ENCODE measurements around the gene POU2AF1.
"Not testable (repeated sequence)": the region's sequence is repeated elsewhere in the genome, so short reads cannot be mapped to it uniquely, and the experiment has no call there.

Gene POU2AF1

DNA sequence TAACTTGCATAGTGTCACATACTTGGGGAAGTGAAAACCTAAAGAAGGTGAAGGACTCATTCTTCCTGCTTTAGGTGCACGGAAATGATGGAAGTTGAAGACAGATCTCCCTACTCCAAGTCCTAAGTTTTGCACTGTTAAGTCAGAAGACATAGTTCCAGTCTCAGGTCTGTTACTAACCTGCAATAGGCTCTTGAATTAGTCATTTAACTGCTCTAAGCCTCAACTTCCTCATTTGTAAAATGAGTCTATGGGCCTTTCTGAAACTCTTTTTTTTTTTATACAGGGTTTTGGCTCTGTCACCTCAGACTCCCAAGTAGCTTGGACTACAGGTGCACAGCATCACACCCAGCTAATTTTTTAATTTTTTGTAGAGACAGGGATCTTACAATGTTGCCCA lies 30.8 kb upstream of the POU2AF1 start:
- DNase-seq (ENCODE audit: low read depth in 2 of 2) = no peak

DNA sequence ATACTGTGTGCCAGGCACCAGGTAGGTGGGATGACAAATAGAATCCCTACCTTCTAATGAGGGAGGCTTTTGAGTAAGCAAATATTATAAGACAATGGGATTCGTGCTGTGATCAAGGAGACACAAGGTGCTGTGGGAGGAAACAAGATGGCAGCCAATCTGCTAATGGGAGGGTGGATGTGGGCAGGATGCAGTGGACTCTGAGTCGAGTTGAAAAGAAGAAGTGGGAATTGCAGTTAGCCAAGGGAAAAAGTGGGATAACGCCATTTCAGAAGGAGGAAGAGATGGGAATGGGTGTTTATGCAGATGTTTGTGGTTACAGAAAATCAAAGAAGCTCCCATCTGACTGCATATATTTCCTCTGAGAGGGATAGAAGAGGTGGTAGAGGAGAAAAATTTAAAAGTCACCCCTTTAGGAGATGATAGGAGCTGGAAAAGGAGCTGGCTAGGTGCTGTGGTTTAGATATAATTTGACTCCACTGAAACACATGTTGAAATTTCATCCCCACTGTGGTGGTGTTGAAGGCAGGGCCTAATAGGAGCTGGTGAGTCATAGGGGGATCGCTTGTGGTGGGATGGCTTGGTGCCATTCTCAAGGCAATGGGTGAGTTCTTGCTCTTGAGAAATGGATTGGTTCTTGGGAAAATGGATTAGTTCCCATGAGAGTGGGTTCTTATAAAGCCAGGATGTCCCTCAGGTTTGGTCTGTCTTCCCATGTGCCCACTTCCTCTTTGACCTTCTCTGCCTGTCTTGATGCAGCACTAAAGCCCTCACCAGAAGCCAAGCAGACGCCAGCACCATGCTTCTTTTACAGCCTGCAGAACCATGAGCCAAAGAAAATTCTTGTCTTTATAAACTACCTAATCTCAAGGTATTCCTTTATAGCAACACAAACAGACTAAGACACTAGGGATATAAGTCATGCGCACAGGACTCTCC lies 30.0 kb upstream of the POU2AF1 start:
- no peak for DNase-seq (ENCODE audit: low read depth in 2 of 2)

DNA sequence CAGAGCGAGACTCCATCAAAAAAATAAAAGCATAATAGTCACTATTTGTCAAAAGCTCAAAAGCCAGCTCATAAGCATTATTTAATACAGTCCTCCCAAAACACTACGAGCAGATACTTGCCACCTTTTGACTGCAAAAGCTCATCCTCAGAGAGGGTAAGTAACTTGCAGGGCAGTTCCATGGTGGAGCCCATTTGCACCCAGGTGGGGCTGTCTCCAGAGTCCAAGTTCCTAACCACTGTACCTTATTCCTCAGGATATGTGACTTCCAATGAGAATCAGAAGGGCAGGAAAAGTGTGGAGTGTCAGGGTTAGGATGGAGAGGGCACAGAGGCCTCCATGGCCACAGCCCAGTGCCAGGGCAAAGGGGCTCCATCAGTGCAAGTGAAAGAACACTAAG lies 28.6 kb upstream of the POU2AF1 start:
- no peak for DNase-seq (ENCODE audit: low read depth in 2 of 2)

DNA sequence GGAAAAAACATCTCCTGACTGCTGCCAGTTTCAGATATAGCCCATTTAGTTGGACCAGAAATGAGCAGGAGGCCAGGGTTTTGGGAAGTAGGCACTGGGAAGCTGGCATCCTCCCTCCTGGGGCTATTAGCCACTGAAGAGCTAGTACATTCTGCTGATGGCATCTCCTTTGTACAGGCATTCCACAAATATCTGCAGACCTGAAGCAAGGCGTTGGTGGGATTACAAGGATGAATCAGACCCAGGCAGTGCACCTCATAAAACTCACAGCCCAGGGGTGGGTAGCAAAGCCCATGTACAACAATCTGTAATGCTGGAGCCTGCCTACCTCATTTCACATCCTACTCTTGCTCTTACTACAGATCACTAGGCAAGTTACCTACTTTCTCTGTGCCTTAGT lies 27.5 kb upstream of the POU2AF1 start:
- DNase-seq (ENCODE audit: low read depth in 2 of 2) = no peak

DNA sequence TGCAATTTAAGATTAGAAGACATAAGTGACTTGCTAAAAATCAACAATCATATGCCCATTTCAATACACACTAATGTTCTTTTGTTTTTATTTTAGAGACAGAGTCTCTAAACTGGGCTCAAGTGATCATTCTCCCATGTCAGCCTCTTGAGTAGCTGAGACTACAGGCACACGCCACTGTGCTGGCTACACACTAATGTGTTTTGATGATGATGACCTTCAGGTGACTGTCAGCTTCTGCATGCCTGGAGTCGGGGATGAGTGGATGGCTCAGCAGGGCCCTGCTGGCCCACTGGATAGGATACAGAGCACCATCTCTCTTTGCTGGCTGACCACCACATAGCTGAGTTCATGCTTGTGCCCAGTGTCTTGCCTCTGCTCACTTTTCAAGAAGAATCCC lies 27.0 kb upstream of the POU2AF1 start:
- DNase-seq (ENCODE audit: low read depth in 2 of 2) = no peak

DNA sequence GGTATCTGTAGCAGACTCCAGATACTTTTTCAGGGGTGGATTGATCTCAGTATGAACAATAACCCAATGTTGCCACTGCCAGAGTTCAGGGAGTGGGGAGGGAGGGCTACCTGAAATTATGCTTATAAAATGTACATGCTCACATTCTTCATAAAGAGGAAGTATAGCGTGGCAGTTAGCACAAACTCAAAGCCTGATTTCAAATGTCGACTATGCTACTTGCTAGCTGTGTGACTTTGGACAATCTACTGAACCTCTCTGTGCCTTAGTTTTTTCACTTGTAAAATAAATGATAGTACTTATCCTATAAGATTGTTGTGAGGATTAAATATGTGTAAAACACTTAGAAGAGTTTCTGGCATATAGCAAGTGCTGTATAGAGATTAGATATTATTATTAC lies 26.5 kb upstream of the POU2AF1 start:
- no peak for DNase-seq (ENCODE audit: low read depth in 2 of 2)

DNA sequence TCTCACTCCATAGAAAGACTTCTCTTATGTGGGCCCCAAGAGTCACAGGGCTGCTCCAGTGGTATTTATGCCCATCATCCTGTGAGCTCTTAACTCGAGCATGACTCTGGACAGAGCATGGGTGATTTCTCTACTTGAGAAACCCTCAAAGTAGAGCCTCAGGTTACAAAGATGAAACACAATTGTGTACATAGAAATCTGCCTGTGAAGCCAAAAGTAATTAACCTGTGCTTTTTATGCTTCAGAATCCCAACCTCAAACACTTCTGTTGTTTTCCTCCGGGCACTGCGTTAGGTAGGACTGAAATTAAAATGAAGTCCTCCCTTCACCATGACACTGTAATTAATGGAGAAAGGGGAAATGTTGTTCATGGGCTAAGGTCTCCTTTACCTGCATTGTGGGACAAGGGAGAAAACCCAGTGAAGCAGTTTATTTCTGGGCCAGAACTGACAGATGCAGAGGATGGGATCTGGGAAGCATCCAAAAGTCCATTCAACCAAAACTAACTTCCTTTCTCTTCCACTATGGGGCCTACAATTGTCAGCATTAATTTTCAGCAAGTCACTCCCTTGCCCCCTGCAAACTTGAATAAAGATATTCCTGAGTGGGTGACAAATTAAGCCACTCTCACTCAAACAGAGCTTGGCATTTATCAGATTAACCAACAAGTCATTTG lies 24.1 kb upstream of the POU2AF1 start:
- DNase-seq (ENCODE audit: low read depth in 2 of 2) = no peak

DNA sequence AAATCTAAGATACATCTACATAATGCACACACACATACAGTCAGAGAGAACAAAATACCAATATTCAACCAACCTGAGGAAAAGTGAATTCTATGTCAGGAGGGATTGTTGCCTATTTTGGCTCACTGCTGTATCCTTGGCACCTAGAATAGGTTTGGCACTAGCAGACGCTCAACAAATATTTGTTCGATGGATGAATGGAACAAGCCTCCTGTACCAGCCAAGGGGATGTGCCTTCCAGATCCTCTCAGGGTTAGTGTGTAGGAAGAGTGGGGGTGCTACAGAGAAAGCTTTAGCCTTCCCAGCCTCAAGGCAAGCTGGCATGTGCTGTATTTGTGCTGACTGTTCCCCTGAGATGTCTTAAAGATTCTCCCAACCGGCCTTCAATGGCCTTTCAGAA lies 23.3 kb upstream of the POU2AF1 start:
- DNase-seq (ENCODE audit: low read depth in 2 of 2) = no peak

DNA sequence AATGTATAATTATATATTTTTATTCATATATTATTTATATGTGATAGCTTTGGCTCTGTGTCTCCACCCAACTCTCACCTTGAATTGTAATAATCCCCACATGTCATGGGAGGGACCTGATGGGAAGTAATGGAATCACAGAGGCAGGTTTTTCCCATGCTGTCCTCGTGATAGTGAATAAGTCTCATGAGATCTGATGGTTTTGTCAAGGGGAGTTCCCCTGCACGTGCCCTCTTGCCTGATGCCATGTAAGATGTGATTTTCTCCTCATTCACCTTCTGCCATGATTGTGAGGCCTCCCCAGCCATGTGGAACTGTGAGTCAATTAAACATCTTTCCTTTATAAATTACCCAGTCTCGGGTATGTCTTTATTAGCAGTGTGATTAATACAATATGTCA lies 22.9 kb upstream of the POU2AF1 start:
- not testable (repeated sequence) for DNase-seq (ENCODE audit: low read depth in 2 of 2)

DNA sequence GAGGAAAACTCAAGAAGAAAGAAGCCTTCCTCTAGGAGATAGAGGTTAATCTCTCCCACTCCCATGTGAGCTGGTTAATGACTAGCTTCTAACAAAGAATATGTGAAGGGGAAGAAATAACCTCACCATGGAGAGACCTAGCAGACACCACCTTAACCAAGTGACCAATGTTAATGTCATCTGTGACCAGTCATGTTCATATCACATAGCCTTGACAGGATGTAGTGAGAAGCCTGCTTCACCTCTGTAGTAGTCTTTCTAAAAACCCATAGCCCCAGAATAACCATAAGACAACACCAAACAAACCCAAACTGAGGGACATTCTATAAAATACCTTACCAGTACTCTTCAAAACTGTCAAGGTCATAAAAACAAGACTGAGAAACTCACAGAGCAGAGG lies 21.5 kb upstream of the POU2AF1 start:
- DNase-seq (ENCODE audit: low read depth in 2 of 2) = no peak

DNA sequence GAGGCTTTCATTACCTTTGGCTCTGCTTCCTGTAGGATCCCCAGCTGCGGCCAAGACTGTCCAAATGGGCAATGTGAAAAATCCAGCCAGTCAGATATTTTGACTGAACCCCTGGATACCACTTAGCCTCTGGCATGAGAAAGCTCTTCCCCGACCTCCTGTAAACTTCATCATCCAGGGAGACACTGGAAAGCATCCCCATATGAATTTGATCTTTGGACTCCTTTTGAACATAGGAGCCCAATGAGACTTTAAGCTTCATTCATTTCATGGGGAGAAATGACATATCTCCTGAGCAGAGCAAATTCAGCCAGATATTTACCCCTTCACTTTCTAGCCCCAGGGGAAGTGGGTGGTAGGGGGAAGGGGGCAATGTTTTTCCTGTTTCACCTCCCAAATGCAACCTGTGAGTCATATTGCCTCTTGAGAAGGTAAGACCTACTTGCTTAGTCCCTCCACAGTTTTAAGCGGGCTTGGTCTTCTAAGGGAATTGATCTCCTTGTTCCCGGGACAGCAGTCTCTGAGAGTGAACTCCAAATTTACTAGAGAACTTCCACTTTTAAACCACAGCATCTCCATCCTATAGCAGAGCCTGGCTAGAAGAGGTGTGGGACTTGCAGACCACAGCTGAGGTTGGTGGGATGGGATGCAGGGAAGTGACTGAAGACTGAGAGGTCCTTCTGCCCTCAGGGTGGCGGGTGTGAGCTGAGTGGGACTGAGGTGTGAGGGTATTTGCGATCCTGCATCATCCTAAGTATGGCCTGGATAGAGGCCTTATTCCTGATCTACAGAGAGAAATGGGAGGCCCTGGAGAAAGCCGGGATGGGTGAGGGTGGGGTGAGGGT lies 20.3 kb upstream of the POU2AF1 start:
- DNase-seq (ENCODE audit: low read depth in 2 of 2) = no peak

DNA sequence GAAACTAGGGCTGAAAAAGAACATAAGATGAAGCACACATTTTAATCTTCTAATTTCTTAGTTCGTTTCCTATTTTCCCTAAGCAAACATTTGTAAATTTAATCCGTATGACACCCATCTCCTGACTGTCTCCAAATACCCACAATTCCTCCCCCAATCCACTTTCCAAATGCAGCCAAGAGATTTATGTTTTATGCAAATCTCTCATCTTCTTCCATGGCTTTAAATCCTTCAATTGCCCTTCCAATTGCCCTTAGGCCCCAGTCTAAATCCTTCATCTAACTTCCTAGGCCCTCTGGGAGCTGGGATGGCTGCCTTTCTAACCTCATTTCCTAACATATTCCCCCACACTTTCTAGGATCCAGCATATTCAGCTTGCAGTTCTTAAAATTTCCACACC lies 18.0 kb upstream of the POU2AF1 start:
- no peak for DNase-seq (ENCODE audit: low read depth in 2 of 2)

DNA sequence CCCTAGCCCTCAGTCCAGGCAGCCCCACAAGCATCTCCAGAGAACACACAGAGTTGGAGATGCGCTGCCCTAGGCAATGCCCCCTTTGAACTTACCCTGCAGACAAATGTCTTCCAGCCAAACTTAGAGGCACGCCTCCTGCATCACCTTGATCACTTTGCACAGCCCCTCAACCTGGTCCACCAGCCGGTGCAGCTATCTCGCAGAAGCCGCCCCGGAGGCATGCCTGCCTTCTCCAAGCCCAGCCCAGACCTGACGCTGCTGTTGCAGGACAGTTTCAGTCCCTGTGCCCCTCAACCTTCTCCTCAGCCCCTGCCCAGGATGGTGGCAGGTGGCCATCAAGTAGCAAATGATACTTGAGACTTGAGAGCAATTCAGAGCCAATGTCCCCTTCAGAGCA lies 16.7 kb upstream of the POU2AF1 start:
- DNase-seq (ENCODE audit: low read depth in 2 of 2) = no peak

DNA sequence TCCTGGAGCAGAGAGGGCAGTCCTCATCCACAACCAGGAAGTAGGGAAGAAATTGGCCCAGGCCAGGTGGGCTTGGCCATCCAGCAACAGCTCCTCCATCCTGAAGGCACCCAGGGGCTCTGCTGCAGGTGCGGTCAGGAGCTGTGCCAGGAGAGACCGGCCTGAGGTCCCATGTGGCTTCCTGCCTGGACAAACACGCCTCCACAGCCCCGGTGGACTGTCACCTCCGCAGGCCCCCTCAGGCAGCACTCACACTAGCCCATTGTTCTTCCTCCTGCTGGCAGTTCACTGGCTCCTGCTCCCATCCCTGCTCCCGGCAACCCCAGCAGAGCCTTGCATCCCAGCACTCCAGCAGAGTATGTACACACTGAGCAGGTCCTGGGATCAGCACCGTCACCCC lies 16.0 kb upstream of the POU2AF1 start:
- no peak for DNase-seq (ENCODE audit: low read depth in 2 of 2)

DNA sequence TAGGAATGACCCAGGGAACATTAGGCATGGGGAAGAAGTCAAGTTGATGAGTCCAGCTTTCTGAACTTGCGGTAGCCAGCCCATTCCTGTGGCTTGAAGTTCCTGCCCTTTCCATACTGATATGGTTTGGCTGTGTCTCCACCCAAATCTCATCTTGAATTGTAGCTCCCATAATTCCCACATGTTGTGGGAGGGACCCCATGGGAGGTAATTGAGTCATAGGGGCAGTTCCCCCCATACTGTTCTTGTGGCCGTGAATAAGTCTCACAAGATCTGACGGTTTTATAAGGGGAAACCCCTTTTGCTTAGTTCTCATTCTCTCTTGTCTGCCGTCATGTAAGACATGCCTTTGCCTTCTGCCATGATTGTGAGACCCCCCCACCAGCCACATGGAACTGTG lies 15.1 kb upstream of the POU2AF1 start:
- not testable (repeated sequence) for DNase-seq (ENCODE audit: low read depth in 2 of 2)

DNA sequence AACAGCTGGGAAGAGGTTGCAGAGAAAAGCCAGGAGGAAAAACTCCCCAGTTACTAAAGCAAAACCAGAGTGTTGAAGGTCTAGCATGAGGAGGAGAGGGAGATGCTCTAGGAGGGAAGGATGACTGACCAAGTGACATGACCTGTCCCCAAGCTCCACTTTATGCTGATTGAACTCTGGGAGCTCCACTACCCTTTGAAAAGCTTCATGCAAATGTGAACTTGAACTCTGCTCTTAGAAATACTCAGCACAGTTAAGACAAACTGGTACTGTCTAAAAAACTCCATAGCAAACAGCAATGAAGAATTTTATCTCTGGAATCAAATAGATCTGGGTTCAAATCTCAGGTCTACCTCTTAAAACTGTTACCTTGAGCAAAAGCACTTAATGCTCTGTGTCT lies 14.5 kb upstream of the POU2AF1 start:
- DNase-seq (ENCODE audit: low read depth in 2 of 2) = no peak

DNA sequence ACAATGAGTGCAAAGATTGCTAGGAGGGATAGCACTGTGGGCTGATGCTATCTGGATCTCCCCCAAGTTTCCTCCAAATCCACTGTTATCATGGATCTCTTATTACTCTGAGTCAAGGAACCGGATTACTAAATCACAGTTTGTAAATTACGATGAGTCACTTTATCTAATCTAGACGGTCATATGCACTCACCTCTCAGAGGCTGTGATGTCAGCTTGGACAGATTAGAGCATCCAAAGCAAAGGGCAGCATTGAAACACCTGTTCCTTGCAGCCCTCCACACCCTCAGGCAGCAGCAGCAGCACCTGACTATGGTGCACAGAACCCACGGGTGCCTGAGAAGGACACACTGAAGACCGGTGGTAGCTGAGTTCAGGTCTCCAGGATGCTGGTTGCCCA lies 14.0 kb upstream of the POU2AF1 start:
- no peak for DNase-seq (ENCODE audit: low read depth in 2 of 2)

DNA sequence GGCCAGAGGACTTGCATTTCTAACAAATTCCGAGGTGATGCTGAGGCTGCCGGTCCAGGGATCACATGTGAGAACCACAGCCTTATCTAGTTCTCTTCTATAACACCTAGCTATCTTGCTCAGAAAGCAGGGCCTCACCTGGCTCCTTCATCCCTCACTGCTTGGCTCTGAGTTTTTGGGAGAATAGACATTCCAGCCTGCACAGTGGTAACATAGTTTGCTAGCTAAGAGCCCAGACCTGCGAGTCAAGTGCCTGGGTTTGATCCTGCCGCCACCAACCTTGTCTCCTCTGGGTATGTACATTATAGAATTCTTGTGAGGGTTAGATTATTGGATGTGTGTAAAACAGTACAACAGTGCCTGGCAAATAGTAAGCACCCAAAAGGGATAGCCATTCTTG lies 13.5 kb upstream of the POU2AF1 start:
- DNase-seq (ENCODE audit: low read depth in 2 of 2) = no peak

DNA sequence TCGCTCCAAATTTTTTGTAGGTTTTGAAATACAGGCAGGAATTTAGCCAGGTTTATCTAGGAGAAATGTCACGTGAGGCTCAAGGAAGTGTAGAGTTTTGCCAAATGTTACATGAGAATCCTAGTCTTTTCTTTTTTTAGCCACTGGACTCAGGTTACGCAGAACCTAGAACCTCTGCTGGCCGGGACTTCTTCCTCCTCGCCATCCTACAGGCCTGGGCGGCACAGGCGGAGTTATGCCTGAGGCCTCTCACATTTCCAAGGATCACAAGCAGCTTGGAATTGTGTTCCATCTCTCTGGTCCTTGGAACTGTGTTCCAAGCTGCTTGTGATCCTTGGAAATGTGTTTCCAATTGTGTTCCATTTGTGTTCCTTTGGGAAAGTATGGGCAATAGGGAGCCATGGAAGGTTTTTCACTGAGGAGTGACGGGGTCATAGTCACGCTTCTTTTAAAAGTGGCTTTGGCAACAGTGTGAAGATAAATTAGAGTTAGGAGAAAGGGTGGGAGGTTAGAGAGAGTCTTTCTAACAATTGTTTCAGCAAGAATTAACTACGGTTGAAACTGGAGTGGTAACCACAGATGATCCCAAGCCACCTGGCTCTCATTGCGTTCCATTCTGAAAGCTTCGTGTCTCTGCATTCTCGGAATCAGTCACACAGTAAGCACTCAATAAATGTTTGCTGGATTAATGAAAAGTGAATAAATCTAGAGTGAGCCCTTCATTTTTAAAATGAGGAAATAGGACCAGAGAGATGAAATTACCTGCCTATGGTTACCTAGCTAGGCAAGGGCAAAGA lies 12.5 kb upstream of the POU2AF1 start:
- no peak for DNase-seq (ENCODE audit: low read depth in 2 of 2)

DNA sequence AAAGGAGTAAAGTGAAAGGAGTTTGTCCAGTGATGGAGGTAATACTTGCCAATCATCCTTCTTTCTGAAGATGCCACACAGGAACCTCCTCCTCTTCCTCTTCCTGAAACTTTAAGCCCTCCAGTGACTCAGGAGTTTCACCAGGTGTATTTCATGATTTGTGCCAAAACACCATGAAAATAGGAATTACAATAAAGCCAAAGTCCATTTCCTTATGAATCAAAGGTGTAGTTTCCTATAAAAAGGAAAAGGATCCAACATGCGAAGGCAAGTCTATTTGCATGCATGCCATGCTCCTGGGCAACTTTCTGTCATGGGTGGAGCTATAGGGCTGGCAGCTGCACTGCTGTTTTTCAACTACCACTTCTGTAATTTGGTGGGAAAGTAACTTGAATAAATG lies 9.8 kb upstream of the POU2AF1 start:
- no peak for DNase-seq (ENCODE audit: low read depth in 2 of 2)

DNA sequence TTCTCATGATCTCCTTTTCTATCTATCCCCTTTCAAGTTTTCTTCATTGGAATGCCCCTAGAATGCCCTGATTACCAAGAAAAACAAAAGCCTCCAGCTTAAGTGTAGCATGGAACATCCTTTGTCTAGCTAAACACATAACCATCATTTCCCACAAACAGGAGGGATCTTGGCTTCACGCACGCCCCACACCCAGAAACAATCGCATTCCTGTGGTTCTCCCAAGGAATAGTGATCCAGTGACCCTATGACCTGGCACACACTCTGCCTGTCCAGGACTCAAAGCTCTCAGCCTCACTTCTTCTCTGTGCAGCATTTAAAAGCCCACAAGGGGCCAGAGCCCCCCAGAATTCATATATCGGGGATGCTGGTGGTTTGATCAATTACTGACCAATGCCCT lies 9.3 kb upstream of the POU2AF1 start:
- DNase-seq (ENCODE audit: low read depth in 2 of 2) = no peak

DNA sequence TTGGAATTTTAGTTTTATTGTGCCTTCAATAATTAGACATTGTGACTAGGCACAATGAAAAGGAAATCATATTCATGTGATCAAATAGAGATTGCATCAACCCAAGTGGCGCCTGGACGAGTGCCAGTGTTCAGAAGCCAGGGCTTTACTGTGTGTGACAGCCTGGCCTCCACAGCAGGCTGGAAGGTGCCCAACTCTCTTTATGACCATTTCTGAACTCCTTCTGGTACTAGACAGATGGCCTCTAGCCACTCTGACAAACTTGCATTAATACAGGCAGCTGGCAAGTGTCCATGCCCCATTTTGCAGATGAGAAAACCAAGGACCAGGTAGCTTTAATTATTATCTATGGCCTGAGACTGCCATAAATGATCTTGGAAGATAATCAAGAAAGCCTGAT lies 8.3 kb upstream of the POU2AF1 start:
- no peak for DNase-seq (ENCODE audit: low read depth in 2 of 2)

Measured in stimulated activated CD8-positive, alpha-beta memory T cell treated with anti-CD3 and anti-CD28 coated beads, Interleukin-2, amount 100 ng/mL, for 48 hours (primary cell).